HCT116 (cell line): Measurements from ENCODE around the gene LNPEP.

Source experiments
- ELF1 ChIP-seq: IDR thresholded peaks from 2 replicates; pipeline ENCODE4 v1.6.1; 2012; ENCODE audit warnings: low read depth, borderline replicate concordance
- JUND ChIP-seq: IDR thresholded peaks from 2 replicates; pipeline ENCODE4 v1.6.1; 2012
- POLR2A ChIP-seq: IDR thresholded peaks from 2 replicates; pipeline ENCODE4 v1.7.0; 2011; ENCODE audit warnings: borderline replicate concordance; ENCODE audit not compliant: insufficient read depth, insufficient read length; ENCODE audit errors: extremely low read depth
- RAD21 ChIP-seq: IDR thresholded peaks from 2 replicates; pipeline ENCODE4 v1.6.1; 2012; ENCODE audit warnings: low read depth, mild to moderate bottlenecking
- ZNF274 ChIP-seq: fragments of 200-500 bp; sonication (Bioruptor generic); IDR thresholded peaks from 2 replicates; pipeline ENCODE4 v1.6.1; 2014; ENCODE audit warnings: mild to moderate bottlenecking, low read depth, low read length, inconsistent platforms
- TF ChIP-seq, protein P1 (sequence below), 3 experiments: fragments of 200-600 bp in 1 of 3; sonication (generic) in 1 of 3; IDR thresholded peaks in 2 of 3; conservative IDR thresholded peaks in 1 of 3; 2 replicates each; pipeline ENCODE4 v1.5.1; 2012 to 2017; ENCODE audit warnings: low read depth in 2 of 3, low read length in 2 of 3, antibody characterized with exemption in 1 of 3, borderline replicate concordance in 1 of 3, control low read depth in 1 of 3, mild to moderate bottlenecking in 1 of 3, mixed read lengths in 1 of 3, mixed run types in 1 of 3, moderate library complexity in 1 of 3; ENCODE audit not compliant: insufficient read depth in 1 of 3

- TF ChIP-seq ELF1 (no peak), POLR2A (no peak), JUND (no peak), RAD21 (no peak), ZNF274 (no peak)
- TF ChIP-seq, protein P1, sequence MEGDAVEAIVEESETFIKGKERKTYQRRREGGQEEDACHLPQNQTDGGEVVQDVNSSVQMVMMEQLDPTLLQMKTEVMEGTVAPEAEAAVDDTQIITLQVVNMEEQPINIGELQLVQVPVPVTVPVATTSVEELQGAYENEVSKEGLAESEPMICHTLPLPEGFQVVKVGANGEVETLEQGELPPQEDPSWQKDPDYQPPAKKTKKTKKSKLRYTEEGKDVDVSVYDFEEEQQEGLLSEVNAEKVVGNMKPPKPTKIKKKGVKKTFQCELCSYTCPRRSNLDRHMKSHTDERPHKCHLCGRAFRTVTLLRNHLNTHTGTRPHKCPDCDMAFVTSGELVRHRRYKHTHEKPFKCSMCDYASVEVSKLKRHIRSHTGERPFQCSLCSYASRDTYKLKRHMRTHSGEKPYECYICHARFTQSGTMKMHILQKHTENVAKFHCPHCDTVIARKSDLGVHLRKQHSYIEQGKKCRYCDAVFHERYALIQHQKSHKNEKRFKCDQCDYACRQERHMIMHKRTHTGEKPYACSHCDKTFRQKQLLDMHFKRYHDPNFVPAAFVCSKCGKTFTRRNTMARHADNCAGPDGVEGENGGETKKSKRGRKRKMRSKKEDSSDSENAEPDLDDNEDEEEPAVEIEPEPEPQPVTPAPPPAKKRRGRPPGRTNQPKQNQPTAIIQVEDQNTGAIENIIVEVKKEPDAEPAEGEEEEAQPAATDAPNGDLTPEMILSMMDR (IDR thresholded peaks at IDR 0.05 in 2 of 3, conservative IDR thresholded peaks at IDR 0.05 in 1 of 3; ENCODE audit: borderline replicate concordance in 1 of 3, insufficient read depth in 1 of 3, low read depth in 2 of 3, low read length in 2 of 3), result no peak
Measured at GRCh38 chr5:97037819-97038218, 101.9 kb downstream of the LNPEP start.
